ENCODE results near the gene PMEPA1.
"Not testable (repeated sequence)": the region's sequence is repeated elsewhere in the genome, so short reads cannot be mapped to it uniquely, and the experiment has no call there.

Gene PMEPA1

GRCh38 chr20:57647933-57648785 lies 61.7 kb downstream of the PMEPA1 start:
- DNase-seq, result no peak

GRCh38 chr20:57647006-57647932 lies 62.5 kb downstream of the PMEPA1 start:
- no peak for DNase-seq

- DNase-seq, result no peak
Observed at GRCh38 chr20:57638895-57639236, 70.9 kb downstream of the PMEPA1 start.

GRCh38 chr20:57638173-57638894 lies 71.5 kb downstream of the PMEPA1 start:
- DNase-seq, result no peak

GRCh38 chr20:57633945-57634491 lies 75.8 kb downstream of the PMEPA1 start:
- no peak for DNase-seq

- no peak for DNase-seq
Observed at GRCh38 chr20:57632286-57632685, 77.5 kb downstream of the PMEPA1 start.

- DNase-seq, result peak; percentile 64
Observed at GRCh38 chr20:57630061-57630460, 79.8 kb downstream of the PMEPA1 start.

- DNase-seq, result peak; percentile 46
Observed at GRCh38 chr20:57629491-57629901, 80.3 kb downstream of the PMEPA1 start.

GRCh38 chr20:57628962-57629308 lies 80.9 kb downstream of the PMEPA1 start:
- DNase-seq, result not testable (repeated sequence)

GRCh38 chr20:57628047-57628961 lies 81.5 kb downstream of the PMEPA1 start:
- peak; percentile 55 for DNase-seq

- DNase-seq, result no peak
Observed at GRCh38 chr20:57627339-57627738, 82.5 kb downstream of the PMEPA1 start.

GRCh38 chr20:57625978-57626377 lies 83.8 kb downstream of the PMEPA1 start:
- DNase-seq, result no peak

GRCh38 chr20:57625181-57625958 lies 84.4 kb downstream of the PMEPA1 start:
- DNase-seq, result no peak

- no peak for DNase-seq
Observed at GRCh38 chr20:57624124-57624523, 85.7 kb downstream of the PMEPA1 start.

GRCh38 chr20:57622579-57623381 lies 87.0 kb downstream of the PMEPA1 start:
- peak; percentile 76 for DNase-seq

- DNase-seq, result no peak
Observed at GRCh38 chr20:57622201-57622570, 87.6 kb downstream of the PMEPA1 start.

- DNase-seq, result no peak
Observed at GRCh38 chr20:57621421-57622200, 88.2 kb downstream of the PMEPA1 start.

- DNase-seq, result no peak
Observed at GRCh38 chr20:57620999-57621398, 88.8 kb downstream of the PMEPA1 start.

GRCh38 chr20:57620274-57620990 lies 89.4 kb downstream of the PMEPA1 start, which contains the start of gene ZBP1:
ZBP1 (minus strand) TSS chr20:57620426; CDS start chr20:57620295, 131 bp downstream.
- DNase-seq, result peak; percentile 62

All from stimulated activated CD4-positive, alpha-beta T cell treated with anti-CD3 and anti-CD28 coated beads, Interleukin-15, amount 100 ng/mL, for 24 hours (primary cell).